Measurements from ENCODE around the gene RER1. TPM values are rescaled to one million over a fixed set of nuclear protein-coding genes. Genes with fewer than 3 reads are reported as not detected.

The RER1 gene
- total RNA-seq, 1 donor from 2014 or later, result 35.5 TPM

GRCh38 chr1:2354511-2355372, 36.9 kb upstream of the RER1 start:
- H3K27me3 ChIP-seq (ENCODE audit: control insufficient read depth in 3 of 3, insufficient read depth in 3 of 3, low read length in 3 of 3), result no peaks in the 10 kb centered on the region
- peaks cover 0 to 11% (median 0%) of the 10 kb centered on the region in 3 donors for H3K4me1 ChIP-seq (ENCODE audit: control insufficient read depth in 3 of 3, insufficient read depth in 3 of 3, low read length in 3 of 3)
- no peaks in the 10 kb centered on the region for H3K9me3 ChIP-seq (ENCODE audit: control insufficient read depth in 3 of 3, low read length in 3 of 3)
- H3K9ac ChIP-seq (ENCODE audit: low read depth in 1 of 3, low read length in 3 of 3), result no peak overlapping the region
- H3K27ac ChIP-seq (ENCODE audit: low read depth, low read length), result no peak overlapping the region
- H3K36me3 ChIP-seq (ENCODE audit: control insufficient read depth in 3 of 3, insufficient read depth in 3 of 3, low read length in 3 of 3), result no peaks in the 10 kb centered on the region
- no peak overlapping the region for H3K4me3 ChIP-seq (ENCODE audit: low read length in 3 of 3)

- Histone ChIP-seq H3K9me3 (ENCODE audit: control insufficient read depth in 3 of 3, low read length in 3 of 3) (no peaks in the 10 kb centered on the region), H3K27me3 (ENCODE audit: control insufficient read depth in 3 of 3, insufficient read depth in 3 of 3, low read length in 3 of 3) (no peaks in the 10 kb centered on the region), H3K4me1 (ENCODE audit: control insufficient read depth in 3 of 3, insufficient read depth in 3 of 3, low read length in 3 of 3) (peaks cover 0 to 11% (median 0%) of the 10 kb centered on the region in 3 donors), H3K27ac (ENCODE audit: low read depth, low read length) (no peak overlapping the region), H3K4me3 (ENCODE audit: low read length in 3 of 3) (no peak overlapping the region), H3K9ac (ENCODE audit: low read depth in 1 of 3, low read length in 3 of 3) (no peak overlapping the region), H3K36me3 (ENCODE audit: control insufficient read depth in 3 of 3, insufficient read depth in 3 of 3, low read length in 3 of 3) (no peaks in the 10 kb centered on the region)
Measured at GRCh38 chr1:2355373-2356261, 36.0 kb upstream of the RER1 start.

- Histone ChIP-seq H3K9me3 (ENCODE audit: control insufficient read depth in 3 of 3, low read length in 3 of 3) (no peaks in the 10 kb centered on the region), H3K27me3 (ENCODE audit: control insufficient read depth in 3 of 3, insufficient read depth in 3 of 3, low read length in 3 of 3) (no peaks in the 10 kb centered on the region), H3K9ac (ENCODE audit: low read depth in 1 of 3, low read length in 3 of 3) (no peak overlapping the region), H3K4me3 (ENCODE audit: low read length in 3 of 3) (no peak overlapping the region), H3K36me3 (ENCODE audit: control insufficient read depth in 3 of 3, insufficient read depth in 3 of 3, low read length in 3 of 3) (no peaks in the 10 kb centered on the region), H3K27ac (ENCODE audit: low read depth, low read length) (no peak overlapping the region), H3K4me1 (ENCODE audit: control insufficient read depth in 3 of 3, insufficient read depth in 3 of 3, low read length in 3 of 3) (peaks cover 0 to 11% (median 0%) of the 10 kb centered on the region in 3 donors)
Measured at GRCh38 chr1:2356401-2356800, 35.2 kb upstream of the RER1 start.

- Histone ChIP-seq H3K27ac (ENCODE audit: low read depth, low read length) (no peak overlapping the region), H3K27me3 (ENCODE audit: control insufficient read depth in 3 of 3, insufficient read depth in 3 of 3, low read length in 3 of 3) (no peaks in the 10 kb centered on the region), H3K4me3 (ENCODE audit: low read length in 3 of 3) (no peak overlapping the region), H3K4me1 (ENCODE audit: control insufficient read depth in 3 of 3, insufficient read depth in 3 of 3, low read length in 3 of 3) (peaks cover 0 to 11% (median 0%) of the 10 kb centered on the region in 3 donors), H3K36me3 (ENCODE audit: control insufficient read depth in 3 of 3, insufficient read depth in 3 of 3, low read length in 3 of 3) (no peaks in the 10 kb centered on the region), H3K9me3 (ENCODE audit: control insufficient read depth in 3 of 3, low read length in 3 of 3) (no peaks in the 10 kb centered on the region), H3K9ac (ENCODE audit: low read depth in 1 of 3, low read length in 3 of 3) (no peak overlapping the region)
Measured at GRCh38 chr1:2356911-2357845, 34.5 kb upstream of the RER1 start.

- H3K27me3 ChIP-seq (ENCODE audit: control insufficient read depth in 3 of 3, insufficient read depth in 3 of 3, low read length in 3 of 3), result no peaks in the 10 kb centered on the region
- no peaks in the 10 kb centered on the region for H3K9me3 ChIP-seq (ENCODE audit: control insufficient read depth in 3 of 3, low read length in 3 of 3)
- peaks cover 0 to 6% (median 0%) of the 10 kb centered on the region in 3 donors for H3K4me1 ChIP-seq (ENCODE audit: control insufficient read depth in 3 of 3, insufficient read depth in 3 of 3, low read length in 3 of 3)
Measured at GRCh38 chr1:2358072-2358471, 33.6 kb upstream of the RER1 start.

GRCh38 chr1:2358651-2359640, 32.7 kb upstream of the RER1 start:
- H3K36me3 ChIP-seq (ENCODE audit: control insufficient read depth in 3 of 3, insufficient read depth in 3 of 3, low read length in 3 of 3), result no peaks in the 10 kb centered on the region
- no peak overlapping the region for H3K27ac ChIP-seq (ENCODE audit: low read depth, low read length)

More at GRCh38 chr1:2358072-2358471, 33.6 kb upstream of the RER1 start:
- H3K36me3 ChIP-seq (ENCODE audit: control insufficient read depth in 3 of 3, insufficient read depth in 3 of 3, low read length in 3 of 3), result no peaks in the 10 kb centered on the region
- no peak overlapping the region for H3K9ac ChIP-seq (ENCODE audit: low read depth in 1 of 3, low read length in 3 of 3)
- H3K27ac ChIP-seq (ENCODE audit: low read depth, low read length), result no peak overlapping the region
- H3K4me3 ChIP-seq (ENCODE audit: low read length in 3 of 3), result no peak overlapping the region

GRCh38 chr1:2360588-2361364, 30.9 kb upstream of the RER1 start:
- no peak overlapping the region for H3K9ac ChIP-seq (ENCODE audit: low read depth in 1 of 3, low read length in 3 of 3)

More at GRCh38 chr1:2358651-2359640, 32.7 kb upstream of the RER1 start:
- Histone ChIP-seq H3K4me1 (ENCODE audit: control insufficient read depth in 3 of 3, insufficient read depth in 3 of 3, low read length in 3 of 3) (no peaks in the 10 kb centered on the region), H3K27me3 (ENCODE audit: control insufficient read depth in 3 of 3, insufficient read depth in 3 of 3, low read length in 3 of 3) (no peaks in the 10 kb centered on the region), H3K9ac (ENCODE audit: low read depth in 1 of 3, low read length in 3 of 3) (no peak overlapping the region), H3K4me3 (ENCODE audit: low read length in 3 of 3) (no peak overlapping the region), H3K9me3 (ENCODE audit: control insufficient read depth in 3 of 3, low read length in 3 of 3) (peaks cover 0 to 1% (median 0%) of the 10 kb centered on the region in 3 donors)

GRCh38 chr1:2363847-2364513, 27.7 kb upstream of the RER1 start:
- Histone ChIP-seq H3K27me3 (ENCODE audit: control insufficient read depth in 3 of 3, insufficient read depth in 3 of 3, low read length in 3 of 3) (no peaks in the 10 kb centered on the region), H3K4me1 (ENCODE audit: control insufficient read depth in 3 of 3, insufficient read depth in 3 of 3, low read length in 3 of 3) (no peaks in the 10 kb centered on the region), H3K9ac (ENCODE audit: low read depth in 1 of 3, low read length in 3 of 3) (no peak overlapping the region), H3K4me3 (ENCODE audit: low read length in 3 of 3) (no peak overlapping the region), H3K36me3 (ENCODE audit: control insufficient read depth in 3 of 3, insufficient read depth in 3 of 3, low read length in 3 of 3) (no peaks in the 10 kb centered on the region), H3K9me3 (ENCODE audit: control insufficient read depth in 3 of 3, low read length in 3 of 3) (peaks cover 0 to 3% (median 0%) of the 10 kb centered on the region in 3 donors), H3K27ac (ENCODE audit: low read depth, low read length) (no peak overlapping the region)

More at GRCh38 chr1:2360588-2361364, 30.9 kb upstream of the RER1 start:
- H3K4me1 ChIP-seq (ENCODE audit: control insufficient read depth in 3 of 3, insufficient read depth in 3 of 3, low read length in 3 of 3), result no peaks in the 10 kb centered on the region
- peaks cover 0 to 3% (median 0%) of the 10 kb centered on the region in 3 donors for H3K9me3 ChIP-seq (ENCODE audit: control insufficient read depth in 3 of 3, low read length in 3 of 3)
- H3K4me3 ChIP-seq (ENCODE audit: low read length in 3 of 3), result no peak overlapping the region
- H3K27ac ChIP-seq (ENCODE audit: low read depth, low read length), result no peak overlapping the region
- H3K27me3 ChIP-seq (ENCODE audit: control insufficient read depth in 3 of 3, insufficient read depth in 3 of 3, low read length in 3 of 3), result no peaks in the 10 kb centered on the region
- H3K36me3 ChIP-seq (ENCODE audit: control insufficient read depth in 3 of 3, insufficient read depth in 3 of 3, low read length in 3 of 3), result no peaks in the 10 kb centered on the region

Data from skeletal muscle tissue (tissue), 4 donors.